Thyroid gland (tissue), 4 donors: ENCODE measurements around the gene RBM19. TPM values are rescaled to one million over a fixed set of nuclear protein-coding genes. Genes with fewer than 3 reads are reported as not detected.

ENCODE experiments used
- DNase-seq, 2 donors: peaks; one replicate each; pipeline ENCODE4 v3.0.0-alpha.2; 2019
- H3K27ac ChIP-seq, 3 donors: fragments of 200-600 bp; sonication (generic); 1 replicate in 2 of 3; 2 replicates in 1 of 3; pipeline ENCODE4 v1.5.1; 2016 to 2019; ENCODE audit warnings: mild to moderate bottlenecking in 1 of 3, moderate library complexity in 1 of 3
- H3K27me3 ChIP-seq: fragments of 200-600 bp; sonication (generic); one replicate; pipeline ENCODE4 v1.5.1; 2019
- H3K36me3 ChIP-seq, 2 donors: fragments of 200-600 bp; sonication (generic); one replicate each; pipeline ENCODE4 v1.5.1; 2016 to 2019
- H3K4me1 ChIP-seq, 2 donors: fragments of 200-600 bp; sonication (generic); one replicate each; pipeline ENCODE4 v1.5.1; 2017 to 2019
- H3K4me3 ChIP-seq, 3 donors: fragments of 200-600 bp; sonication (generic); replicated peaks in 1 of 3; 1 replicate in 2 of 3; 2 replicates in 1 of 3; pipeline ENCODE4 v1.5.1; 2016; ENCODE audit warnings: mild to moderate bottlenecking in 1 of 3
- H3K9me3 ChIP-seq: fragments of 200-600 bp; sonication (generic); one replicate; pipeline ENCODE4 v1.5.1; 2017
- CTCF ChIP-seq, 6 experiments: fragments of 200-600 bp in 3 of 6; fragments of 450-650 bp in 3 of 6; sonication (generic) in 3 of 6; IDR thresholded peaks; one replicate each; pipeline ENCODE4 v1.5.1; 2016 to 2019; ENCODE audit warnings: antibody characterized with exemption in 6 of 6, mild to moderate bottlenecking in 2 of 6, inconsistent platforms in 1 of 6, moderate library complexity in 1 of 6
- POLR2A ChIP-seq, 2 donors: fragments of 450-650 bp; IDR thresholded peaks; one replicate each; pipeline ENCODE4 v1.6.1; 2017; ENCODE audit warnings: antibody characterized with exemption in 2 of 2, mild to moderate bottlenecking in 2 of 2, moderate library complexity in 1 of 2
- WGBS, 2 donors: methylation state at CpG; one replicate each; pipeline ENCODE4 v1.1.5; 2017; 5-methylcytosine and 5-hydroxymethylcytosine counted together
- intact Hi-C: fragments of 100-400 bp; cut with DNase I; formaldehyde crosslinking; loops from one replicate; pipeline ENCODE4 v1.15.1; 2023
- total RNA-seq, 4 donors: library from RNA; depleted of rRNA; stranded (reverse); fragments of >200 nt; gene quantifications; one replicate each; pipeline ENCODE4 v1.2.3, GENCODE V29; 2016

RBM19 gene
- total RNA-seq, 4 donors from 2014 or later = 27.3 to 40.6 (median 36.1) TPM

- H3K27ac ChIP-seq = no peak overlapping the region
- peaks cover 0 to 4% of the 10 kb centered on the region in 2 donors for H3K36me3 ChIP-seq
- 92 to 95% methylated on average over 3 of the region's 3 CpGs for WGBS, 2 donors
- no peaks in the 10 kb centered on the region for H3K4me1 ChIP-seq
- no peaks in the 10 kb centered on the region for H3K9me3 ChIP-seq
- TF ChIP-seq CTCF (IDR thresholded peaks at IDR 0.05) (no peak), POLR2A (IDR thresholded peaks at IDR 0.05) (no peak)
- no peak overlapping the region for H3K4me3 ChIP-seq
- no peak for DNase-seq
- no peaks in the 10 kb centered on the region for H3K27me3 ChIP-seq
- intact Hi-C loops = no loop called here
Measured at GRCh38 chr12:113884392-113884791, 81.7 kb downstream of the RBM19 start.

- TF ChIP-seq CTCF (IDR thresholded peaks at IDR 0.05) (no peak), POLR2A (IDR thresholded peaks at IDR 0.05) (no peak)
- Histone ChIP-seq H3K4me3 (no peak overlapping the region), H3K36me3 (no peaks in the 10 kb centered on the region), H3K27ac (no peak overlapping the region), H3K4me1 (no peaks in the 10 kb centered on the region), H3K27me3 (no peaks in the 10 kb centered on the region), H3K9me3 (no peaks in the 10 kb centered on the region)
- intact Hi-C loops = no loop called here
- WGBS, 2 donors = 67 to 81% methylated on average over 2 of the region's 2 CpGs
- no peak for DNase-seq
Measured at GRCh38 chr12:113882690-113883089, 83.4 kb downstream of the RBM19 start.

- no peak for DNase-seq
- no peak for TF ChIP-seq CTCF (IDR thresholded peaks at IDR 0.05)
- no peak for TF ChIP-seq POLR2A (IDR thresholded peaks at IDR 0.05)
- H3K9me3 ChIP-seq = no peaks in the 10 kb centered on the region
- no peaks in the 10 kb centered on the region for H3K4me1 ChIP-seq
- intact Hi-C loops = no loop called here
- WGBS, 2 donors = 81 to 84% methylated on average over 23 of the region's 23 CpGs
- H3K27me3 ChIP-seq = no peaks in the 10 kb centered on the region
- no peak overlapping the region for H3K4me3 ChIP-seq
- no peak overlapping the region for H3K27ac ChIP-seq
- no peaks in the 10 kb centered on the region for H3K36me3 ChIP-seq
Measured at GRCh38 chr12:113880988-113881962, 84.8 kb downstream of the RBM19 start.

- Histone ChIP-seq H3K9me3 (no peaks in the 10 kb centered on the region), H3K27ac (no peak overlapping the region), H3K27me3 (no peaks in the 10 kb centered on the region), H3K4me3 (no peak overlapping the region), H3K4me1 (no peaks in the 10 kb centered on the region), H3K36me3 (no peaks in the 10 kb centered on the region)
- 82 to 88% methylated on average over 11 of the region's 11 CpGs for WGBS, 2 donors
- intact Hi-C loops = no loop called here
- TF ChIP-seq CTCF (IDR thresholded peaks at IDR 0.05) = no peak
- TF ChIP-seq POLR2A (IDR thresholded peaks at IDR 0.05) = no peak
- no peak for DNase-seq
Measured at GRCh38 chr12:113880326-113880725, 85.8 kb downstream of the RBM19 start.

- no peak for DNase-seq
- TF ChIP-seq POLR2A (IDR thresholded peaks at IDR 0.05) (no peak), CTCF (IDR thresholded peaks at IDR 0.05) (no peak)
- intact Hi-C loops = no loop called here
- 92% methylated on average over 3 of the region's 3 CpGs for WGBS, 2 donors
- Histone ChIP-seq H3K4me1 (no peaks in the 10 kb centered on the region), H3K27ac (no peak overlapping the region), H3K36me3 (peaks cover 0 to 2% of the 10 kb centered on the region in 2 donors), H3K4me3 (no peak overlapping the region), H3K27me3 (no peaks in the 10 kb centered on the region), H3K9me3 (no peaks in the 10 kb centered on the region)
Measured at GRCh38 chr12:113879658-113880057, 86.5 kb downstream of the RBM19 start.
